Measurements from ENCODE around the gene FRMD5.
"Not testable (repeated sequence)": the region's sequence is repeated elsewhere in the genome, so short reads cannot be mapped to it uniquely, and the experiment has no call there.

Gene FRMD5

DNA sequence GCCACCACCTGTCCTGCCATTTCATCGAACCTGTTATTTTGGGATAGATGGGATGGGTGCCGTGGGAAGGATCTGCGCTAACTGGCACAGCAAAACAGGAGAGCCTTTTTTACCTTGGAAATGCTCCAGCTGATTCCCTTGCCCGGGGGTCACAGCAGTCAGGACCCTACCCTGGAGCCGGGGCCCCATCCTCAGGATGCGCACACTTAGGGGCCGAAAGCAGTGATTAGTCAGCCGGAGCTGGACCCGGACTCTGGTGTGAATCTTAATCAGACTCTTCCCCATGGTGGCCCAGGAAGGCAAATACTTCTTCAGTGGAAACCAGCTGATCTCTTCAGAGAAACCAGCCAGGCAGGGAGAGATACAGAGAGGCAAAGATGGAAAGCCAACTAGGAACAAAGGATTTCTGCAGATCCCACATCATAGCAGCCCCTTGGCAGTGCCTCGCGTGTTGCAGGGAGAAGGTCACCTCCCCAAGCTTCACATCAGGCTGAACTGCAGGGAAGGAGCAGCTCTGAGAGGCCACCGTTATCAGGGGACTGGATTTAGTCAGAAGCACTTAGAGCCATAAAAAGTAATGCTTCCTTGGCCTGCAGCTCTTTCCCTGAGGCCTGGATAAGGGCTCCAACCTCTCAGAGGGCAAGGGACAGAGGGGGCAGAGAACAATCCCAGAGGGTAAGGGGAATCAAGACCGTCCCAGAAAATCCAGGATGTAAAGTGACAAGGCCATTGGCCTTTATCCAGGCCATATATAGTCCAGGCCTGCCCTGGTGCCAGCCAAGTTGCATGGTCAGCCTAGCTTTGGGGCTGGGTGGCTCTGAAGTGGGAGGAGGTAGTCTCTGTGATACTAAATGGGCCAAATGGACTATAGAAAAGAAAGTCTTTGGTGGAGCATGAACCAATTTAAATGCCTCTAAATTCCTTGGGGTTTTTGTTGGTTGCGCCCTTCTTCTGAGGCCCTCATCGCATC, 315.4 kb downstream of the FRMD5 start:
- no peak for DNase-seq

DNA sequence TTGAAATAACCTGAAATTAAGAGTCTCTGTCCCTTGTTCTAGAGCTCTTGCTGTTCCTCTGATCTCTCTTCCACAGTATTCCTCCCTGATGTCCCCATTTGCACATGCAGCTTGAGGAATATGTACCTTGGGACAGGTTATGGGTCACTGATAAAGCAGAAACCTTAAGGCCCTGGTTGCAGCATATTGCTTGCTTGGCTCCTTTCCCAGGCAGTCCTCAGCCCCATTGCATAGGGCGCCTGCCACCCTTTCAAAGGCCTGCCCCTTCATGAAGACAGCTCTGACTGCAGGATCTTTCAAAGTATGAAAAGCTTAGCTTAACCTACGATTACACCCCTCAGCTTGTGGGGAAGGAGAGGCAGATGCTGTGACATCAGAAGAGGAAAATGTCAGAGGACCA, 316.6 kb downstream of the FRMD5 start:
- DNase-seq, result no peak

- no peak for DNase-seq
Measured at GRCh38 chr15:43877371-43877770, 317.7 kb downstream of the FRMD5 start.

DNA sequence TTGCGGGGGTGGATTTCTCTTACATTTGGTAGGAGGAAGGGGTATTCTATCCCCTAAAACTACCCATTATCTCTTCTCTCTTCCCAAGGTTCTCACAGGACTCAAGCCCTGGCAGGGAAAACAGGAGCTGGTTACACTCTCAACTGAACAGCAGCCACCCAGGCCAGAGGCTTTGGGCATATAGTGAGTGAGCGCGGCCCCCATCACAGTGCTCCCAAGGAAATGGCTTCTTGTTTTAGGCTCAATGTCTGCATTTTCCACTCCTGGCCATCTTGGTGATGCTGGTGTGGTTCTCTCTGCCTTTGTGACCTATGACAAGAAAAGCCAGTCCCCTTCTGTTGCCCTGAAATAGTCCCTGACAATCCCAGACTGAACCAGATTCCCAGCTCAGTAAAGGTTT, 318.2 kb downstream of the FRMD5 start:
- DNase-seq, result no peak

GRCh38 chr15:43873651-43874050, 321.4 kb downstream of the FRMD5 start:
- DNase-seq, result no peak

- peak; percentile 71 for DNase-seq
Measured at GRCh38 chr15:43872416-43873020, 322.6 kb downstream of the FRMD5 start.

- DNase-seq, result no peak
Measured at GRCh38 chr15:43871835-43872234, 323.2 kb downstream of the FRMD5 start.

GRCh38 chr15:43868406-43868805, 326.7 kb downstream of the FRMD5 start:
- no peak for DNase-seq

DNA sequence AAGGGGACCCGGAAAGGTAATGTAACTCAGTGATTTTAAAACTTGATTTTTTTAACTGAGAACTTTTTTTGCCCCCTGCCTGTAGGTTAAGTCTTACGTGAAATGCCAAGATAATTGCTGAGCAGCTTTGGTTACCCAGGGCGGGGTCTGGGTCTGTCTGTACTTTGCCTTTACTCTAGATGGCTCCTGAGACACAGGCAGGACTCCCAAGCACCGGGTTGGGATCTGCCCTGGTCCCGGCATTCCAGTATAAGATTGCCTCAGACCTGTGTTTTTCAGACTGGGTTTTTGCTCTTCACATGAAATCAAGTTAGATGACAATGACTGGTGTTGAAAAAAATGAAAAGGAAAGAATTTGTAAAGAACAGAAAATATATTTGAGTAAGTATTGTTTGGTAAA, 328.0 kb downstream of the FRMD5 start:
- no peak for DNase-seq

- not testable (repeated sequence) for DNase-seq
Measured at GRCh38 chr15:43866636-43867035, 328.4 kb downstream of the FRMD5 start.

DNA sequence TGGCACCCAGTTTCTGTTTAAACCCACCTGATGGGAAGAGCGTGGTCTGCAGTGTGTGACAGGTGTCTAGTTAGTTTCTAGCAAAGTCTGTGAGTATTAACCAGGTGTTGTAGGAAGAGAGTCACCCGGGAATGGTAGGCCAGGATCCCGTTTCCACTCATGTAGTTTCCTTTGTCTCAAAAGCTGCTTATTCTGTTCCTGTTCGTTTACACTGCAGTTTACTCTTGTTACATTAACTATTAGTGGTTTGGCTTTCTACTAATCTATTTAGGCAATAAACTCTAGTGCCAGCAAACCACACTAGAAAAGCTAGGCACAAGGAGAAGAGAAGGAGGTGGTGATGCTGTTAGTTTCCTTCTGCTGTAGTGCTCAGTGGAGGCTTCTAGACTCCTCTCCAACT, 335.5 kb downstream of the FRMD5 start:
- no peak for DNase-seq

GRCh38 chr15:43854801-43855200, 340.3 kb downstream of the FRMD5 start:
- DNase-seq, result peak; percentile 7

GRCh38 chr15:43852607-43853006, 342.5 kb downstream of the FRMD5 start:
- no peak for DNase-seq

DNA sequence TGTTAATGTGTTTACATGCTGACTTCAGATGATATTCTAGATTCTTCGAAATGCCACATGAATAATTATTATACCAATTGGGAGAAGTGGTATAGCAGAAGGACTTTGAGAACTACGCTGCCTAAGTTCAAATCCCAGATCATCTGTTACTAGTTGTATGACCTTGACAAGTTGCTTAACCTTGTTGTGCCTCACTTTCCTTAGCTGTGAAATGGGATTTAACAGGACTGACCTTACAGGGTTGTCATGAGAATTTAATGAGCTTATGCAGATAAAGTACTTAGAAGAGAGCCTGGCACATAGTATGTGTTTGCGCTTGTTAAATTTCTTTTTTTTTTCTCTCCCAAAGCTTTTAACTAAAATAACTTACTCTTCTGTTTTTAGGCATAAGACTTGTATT, 343.8 kb downstream of the FRMD5 start:
- DNase-seq, result no peak

DNA sequence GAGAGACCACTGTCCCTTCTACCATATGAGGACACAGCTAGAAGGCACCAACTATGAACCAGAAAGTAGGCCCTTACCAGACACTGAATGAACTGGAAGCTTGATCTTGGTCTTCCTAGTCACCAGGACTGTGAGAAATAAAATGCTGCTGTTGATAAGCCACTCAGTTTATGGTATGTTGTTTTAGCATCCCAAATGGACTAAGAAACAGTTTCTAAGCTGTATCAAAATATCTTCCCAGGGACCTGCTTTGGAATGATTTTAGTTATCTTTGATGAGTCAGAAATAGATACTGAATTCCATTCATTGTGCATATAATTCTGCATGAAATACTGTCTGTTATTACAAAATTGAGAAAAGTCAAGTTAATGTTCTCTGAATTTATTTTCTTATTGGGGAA, 349.6 kb downstream of the FRMD5 start:
- DNase-seq, result no peak

DNA sequence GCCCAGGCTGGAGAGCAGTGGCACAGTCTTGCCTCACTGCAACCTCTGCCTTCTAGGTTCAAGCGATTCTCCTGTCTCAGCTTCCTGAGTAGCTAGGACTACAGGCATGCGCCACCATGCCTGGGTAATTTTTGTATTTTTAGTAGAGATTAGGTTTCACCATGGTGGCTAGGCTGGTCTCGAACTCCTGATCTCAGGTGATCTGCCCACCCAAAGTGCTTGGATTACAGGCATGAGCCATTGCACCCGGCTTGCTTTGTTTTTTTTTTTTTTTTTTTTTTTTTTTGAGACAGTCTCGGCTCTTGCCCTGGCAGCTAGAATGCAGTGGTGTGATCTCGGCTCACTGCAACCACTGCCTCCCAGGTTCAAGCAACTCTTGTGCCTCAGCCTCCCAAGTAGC, 362.6 kb downstream of the FRMD5 start:
- not testable (repeated sequence) for DNase-seq

GRCh38 chr15:43831519-43832052, 363.5 kb downstream of the FRMD5 start:
- not testable (repeated sequence) for DNase-seq

DNA sequence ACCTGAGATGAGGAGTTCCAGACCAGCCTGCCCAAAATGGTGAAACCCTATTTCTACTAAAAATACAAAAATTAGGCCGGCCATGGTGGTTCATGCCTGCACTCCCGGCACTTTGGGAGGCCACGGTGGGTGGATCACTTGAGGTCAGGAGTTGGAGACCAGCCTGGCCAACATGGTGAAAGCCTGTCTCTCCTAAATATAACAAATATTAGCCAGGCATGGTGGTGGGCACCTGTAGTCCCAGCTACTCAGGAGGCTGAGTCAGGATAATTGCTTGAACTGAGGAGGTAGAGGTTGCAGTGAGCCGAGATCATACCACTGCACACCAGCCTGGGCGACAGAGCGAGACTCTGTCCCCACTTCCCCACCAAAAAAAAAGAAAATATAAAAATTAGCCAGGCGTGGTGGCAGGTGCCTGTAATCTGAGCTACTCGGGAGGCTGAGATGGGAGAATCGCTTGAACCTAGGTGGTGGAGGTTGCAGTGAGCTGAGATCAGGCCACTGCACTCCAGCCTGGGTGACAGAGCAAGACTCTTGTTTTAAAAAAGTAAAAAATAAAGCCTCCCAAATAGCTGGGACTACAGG, 364.3 kb downstream of the FRMD5 start:
- not testable (repeated sequence) for DNase-seq

- DNase-seq, result not testable (repeated sequence)
Measured at GRCh38 chr15:43829951-43830540, 365.0 kb downstream of the FRMD5 start.

GRCh38 chr15:43828061-43828657, 366.9 kb downstream of the FRMD5 start:
- DNase-seq, result peak; percentile 3

- DNase-seq, result peak; percentile 84
Measured at GRCh38 chr15:43826508-43827341, 368.3 kb downstream of the FRMD5 start, which contains the start of gene WDR76. Gene WDR76, plus strand, starts transcription at chr15:43827002. Its CDS starts 31 bp downstream, at chr15:43827033.

Data from fibroblast of skin of right quadriceps (primary cell).